GM21717 (cell line): Measurements from ENCODE around the gene OPCML.

Experiments used
- ATAC-seq: cut with Tn5 transposase; IDR thresholded peaks from one replicate; pipeline ENCODE4 v1.9.1; 2021; ENCODE audit warnings: mild to moderate bottlenecking, moderate library complexity; ENCODE audit not compliant: unreplicated experiment

The OPCML gene

GRCh38 chr11:133146697-133147306 lies 385.5 kb downstream of the OPCML start:
- no peak for ATAC-seq

- ATAC-seq = no peak
These were observed 394.4 kb downstream of the OPCML start for GRCh38 chr11:133137939-133138338.

- no peak for ATAC-seq
These were observed 395.0 kb downstream of the OPCML start for GRCh38 chr11:133137270-133137669.

GRCh38 chr11:133136376-133136775 lies 395.9 kb downstream of the OPCML start:
- ATAC-seq = no peak

- peak; percentile 88 for ATAC-seq
These were observed 397.8 kb downstream of the OPCML start for GRCh38 chr11:133134314-133135173.

GRCh38 chr11:133133606-133134005 lies 398.7 kb downstream of the OPCML start:
- ATAC-seq = no peak

GRCh38 chr11:133133050-133133449 lies 399.3 kb downstream of the OPCML start:
- ATAC-seq = no peak

DNA sequence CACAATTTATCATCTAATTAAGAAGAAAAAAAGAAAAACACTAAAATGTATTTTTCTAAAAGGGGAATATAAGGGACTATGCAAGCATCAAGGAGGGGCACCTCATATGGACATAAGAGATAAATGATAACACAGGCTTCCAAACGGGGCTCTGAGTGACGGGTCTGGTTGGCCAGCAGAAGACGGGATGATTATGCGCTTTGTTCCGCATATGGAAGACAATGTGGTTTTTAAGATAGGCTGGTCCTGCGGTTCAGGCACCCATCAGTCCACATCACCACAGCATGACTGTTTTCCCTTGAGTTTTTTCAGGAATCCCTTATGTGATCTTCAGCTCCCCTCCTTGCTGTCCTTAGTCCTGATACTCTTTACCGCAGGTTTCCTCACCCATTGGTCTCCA lies 404.6 kb downstream of the OPCML start:
- no peak for ATAC-seq

DNA sequence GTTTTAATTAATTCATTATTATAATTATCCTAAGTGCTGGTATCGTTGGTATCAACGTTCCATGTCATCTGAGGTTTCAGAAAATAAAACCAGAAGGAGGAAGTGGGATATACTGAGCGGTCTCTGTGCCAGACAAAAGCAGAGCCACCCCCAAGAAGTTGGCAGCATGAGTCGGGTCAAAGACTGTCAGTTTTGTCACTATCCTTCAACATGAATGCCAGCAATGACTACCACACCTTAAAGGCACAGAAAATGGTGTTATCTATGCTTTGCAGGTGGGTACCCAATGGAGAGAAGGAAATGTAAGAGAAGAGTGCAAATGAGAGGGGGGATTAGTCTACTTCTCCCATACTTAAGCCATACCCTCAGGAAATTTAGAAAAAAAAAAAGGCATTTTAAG lies 408.5 kb downstream of the OPCML start:
- no peak for ATAC-seq

DNA sequence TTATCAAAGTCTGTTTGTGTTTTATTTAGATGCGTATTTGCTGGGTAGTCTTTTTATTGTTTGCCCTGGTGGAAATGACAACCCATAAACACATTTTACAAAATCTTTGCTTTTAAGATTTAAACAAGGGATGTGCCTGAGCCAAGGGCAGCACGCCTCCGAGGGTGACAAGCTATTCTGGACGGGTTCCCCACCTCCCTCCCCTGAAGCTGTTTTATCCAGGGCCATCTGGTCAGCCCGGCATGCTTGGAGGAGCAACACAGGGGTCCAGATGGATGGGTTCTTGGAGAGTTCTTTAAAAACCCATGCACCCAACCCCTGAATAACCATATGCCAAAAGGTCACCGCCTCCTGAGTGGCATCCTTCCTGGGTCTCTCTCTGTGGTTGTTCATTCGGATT lies 408.9 kb downstream of the OPCML start:
- no peak for ATAC-seq

DNA sequence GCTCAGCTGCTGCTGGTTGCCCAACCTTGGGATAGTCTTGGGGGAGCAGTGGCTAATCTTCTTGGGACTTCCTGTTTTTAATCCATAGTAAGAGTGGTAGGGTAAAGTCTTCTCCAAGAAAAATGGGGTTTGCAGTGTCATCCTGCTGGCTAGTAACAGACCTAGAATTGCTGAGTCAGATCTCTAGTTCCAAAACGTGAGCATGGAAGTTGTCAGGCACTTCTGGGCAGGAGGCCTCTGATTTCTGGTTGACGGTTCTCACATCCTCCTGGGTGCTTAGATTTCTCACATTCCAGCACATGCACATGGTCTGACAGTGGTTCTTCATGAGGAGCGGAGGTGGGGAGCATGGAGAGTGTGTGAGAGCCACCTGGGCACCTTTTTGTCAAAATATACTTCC lies 410.0 kb downstream of the OPCML start:
- no peak for ATAC-seq

DNA sequence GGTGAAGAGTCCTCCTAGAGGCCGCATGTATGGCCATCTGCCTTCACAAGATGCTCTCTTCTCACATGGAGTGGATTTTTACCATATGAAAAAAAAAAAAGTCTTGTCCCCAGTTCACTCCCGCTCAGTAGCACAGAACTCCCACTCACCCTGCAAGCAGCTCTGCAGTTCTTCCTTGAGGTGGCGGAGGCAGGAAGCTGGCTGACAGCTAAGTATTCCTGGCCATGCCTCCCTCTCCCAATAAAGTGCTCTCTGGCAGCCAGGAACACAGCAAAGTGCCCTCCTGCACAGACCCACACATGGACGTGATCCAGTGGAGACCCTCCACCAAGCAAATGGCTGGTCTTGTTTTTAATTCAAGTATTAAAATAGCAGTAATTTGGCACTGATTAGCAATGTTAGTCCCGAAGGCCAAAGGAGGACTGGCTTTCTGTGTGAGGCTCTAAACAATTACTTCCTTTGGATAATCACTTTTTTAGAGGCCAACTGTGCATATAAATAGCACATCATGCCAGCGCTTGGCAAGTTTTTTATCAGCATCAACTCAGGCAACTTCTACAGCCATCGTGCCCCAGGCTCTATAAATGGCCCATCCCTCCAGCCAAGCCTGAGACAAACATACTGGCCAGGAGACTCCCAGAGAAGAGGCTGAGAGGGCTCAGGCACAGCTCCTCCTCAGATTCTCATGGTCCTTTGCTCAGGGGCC lies 413.6 kb downstream of the OPCML start:
- ATAC-seq = no peak

DNA sequence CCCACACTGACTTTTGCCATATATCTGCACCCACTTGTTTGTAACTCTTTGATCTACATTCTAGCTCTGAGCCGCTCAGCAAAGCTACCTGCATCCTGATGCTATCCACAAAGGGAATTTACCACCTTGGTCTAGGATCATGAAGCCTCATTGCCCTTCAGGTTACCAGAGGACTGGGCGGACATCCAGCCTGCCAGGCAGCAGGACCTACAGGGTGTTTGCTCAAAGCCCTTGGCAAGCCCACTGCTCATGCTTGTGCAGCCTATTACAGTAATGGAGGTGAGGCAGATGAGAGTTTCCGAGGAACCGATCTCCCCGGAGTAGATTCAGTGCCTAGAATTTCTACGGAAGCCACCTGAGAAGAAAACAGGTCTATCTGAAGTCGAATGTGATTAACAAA lies 417.2 kb downstream of the OPCML start:
- ATAC-seq = no peak

DNA sequence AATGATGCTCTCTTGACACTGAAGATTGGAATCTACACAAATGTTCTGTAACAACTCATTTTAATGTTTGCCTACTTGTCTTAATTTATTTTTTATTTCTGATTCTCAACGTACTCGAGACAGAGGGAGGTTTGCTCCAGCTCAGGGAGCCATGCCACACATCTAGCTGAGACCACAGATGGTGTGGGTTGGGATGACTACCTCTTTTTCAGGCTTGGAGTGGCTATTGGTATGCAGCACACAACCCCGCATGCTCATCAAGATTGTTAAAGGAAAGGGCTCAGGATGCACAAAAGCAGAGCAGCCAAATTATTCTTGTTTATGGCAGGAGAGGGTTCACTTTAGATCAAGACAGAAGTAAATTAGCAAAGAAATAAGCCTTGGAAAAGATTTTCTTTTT lies 424.5 kb downstream of the OPCML start:
- no peak for ATAC-seq

- ATAC-seq = no peak
These were observed 425.2 kb downstream of the OPCML start for GRCh38 chr11:133107136-133107535.

GRCh38 chr11:133106417-133106816 lies 425.9 kb downstream of the OPCML start:
- ATAC-seq = no peak

- ATAC-seq = no peak
These were observed 428.1 kb downstream of the OPCML start for GRCh38 chr11:133104009-133104744.

DNA sequence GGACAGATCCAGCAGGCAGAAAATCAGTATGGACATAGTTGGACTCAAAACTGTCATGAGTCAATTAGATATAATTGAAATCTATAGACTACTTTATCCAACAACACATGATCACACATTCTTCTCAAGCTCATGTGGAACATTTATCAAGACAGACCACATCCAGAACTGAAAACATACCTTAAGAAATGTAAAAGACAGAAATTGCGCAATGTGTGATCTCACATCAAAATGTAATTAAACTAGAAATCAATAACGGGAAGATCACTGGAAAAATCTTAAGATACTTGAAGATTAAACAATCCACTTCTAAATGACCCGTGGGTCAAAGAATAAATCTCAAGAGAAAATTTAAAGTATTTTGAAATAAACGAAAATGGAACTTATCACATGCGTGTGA lies 435.3 kb downstream of the OPCML start:
- ATAC-seq = no peak

DNA sequence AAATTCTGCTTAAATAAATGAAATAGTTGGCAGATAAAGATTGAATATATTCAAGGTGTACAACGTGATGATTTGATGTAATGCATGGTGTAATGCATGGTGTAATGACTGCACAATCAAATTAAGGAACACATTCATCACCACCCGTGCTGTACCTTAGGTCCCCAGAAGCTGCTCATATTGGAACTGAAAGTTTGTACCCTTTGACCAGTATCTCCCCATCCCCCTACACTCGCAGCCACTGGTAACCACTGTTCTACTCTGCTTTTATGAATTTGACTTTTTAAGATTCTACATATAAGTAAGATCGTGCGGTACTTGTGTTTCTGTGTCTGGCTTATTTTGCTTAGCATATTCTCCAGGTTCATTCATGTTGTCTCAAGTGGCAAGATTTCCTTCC lies 445.8 kb downstream of the OPCML start:
- ATAC-seq = no peak

- ATAC-seq = peak; percentile 85
These were observed 449.3 kb downstream of the OPCML start for GRCh38 chr11:133082841-133083488.

DNA sequence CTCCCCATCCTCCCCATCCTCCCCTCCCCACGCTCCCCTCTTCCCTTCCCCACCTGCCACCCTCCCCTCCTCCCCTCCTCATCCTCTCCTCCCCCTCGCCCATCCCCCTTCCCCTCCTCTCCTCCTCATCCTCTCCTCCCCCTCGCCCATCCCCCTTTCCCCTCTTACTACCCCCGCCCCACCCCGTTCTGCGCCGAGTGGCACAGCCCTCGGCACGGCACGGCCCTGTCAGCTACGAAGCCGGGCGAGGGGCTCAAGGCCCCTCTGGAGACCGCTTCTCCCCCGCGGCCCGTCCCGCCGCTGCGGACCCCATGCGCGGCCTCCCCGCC lies 449.9 kb downstream of the OPCML start:
- no peak for ATAC-seq
